SK-N-SH (cell line): ENCODE data around the gene SIRPB1.

Experiments used
- CTCF ChIP-seq: fragments of 200-600 bp; sonication (generic); IDR thresholded peaks from 2 replicates; pipeline ENCODE4 v1.6.1; 2017; ENCODE audit warnings: antibody characterized with exemption, mild to moderate bottlenecking, moderate library complexity
- JUND ChIP-seq: IDR thresholded peaks from 2 replicates; pipeline ENCODE4 v1.4.0; 2012
- POLR2AphosphoS5 ChIP-seq: IDR thresholded peaks from 2 replicates; pipeline ENCODE4 v1.6.1; 2012; ENCODE audit warnings: low read depth, low read length
- RAD21 ChIP-seq: IDR thresholded peaks from 2 replicates; pipeline ENCODE4 v1.6.1; 2012; ENCODE audit warnings: mild to moderate bottlenecking, low read length
- RCOR1 ChIP-seq: fragments of 150-350 bp; IDR thresholded peaks from 2 replicates; pipeline ENCODE4 v1.6.1; 2017; ENCODE audit warnings: antibody characterized with exemption, low read length

DNA sequence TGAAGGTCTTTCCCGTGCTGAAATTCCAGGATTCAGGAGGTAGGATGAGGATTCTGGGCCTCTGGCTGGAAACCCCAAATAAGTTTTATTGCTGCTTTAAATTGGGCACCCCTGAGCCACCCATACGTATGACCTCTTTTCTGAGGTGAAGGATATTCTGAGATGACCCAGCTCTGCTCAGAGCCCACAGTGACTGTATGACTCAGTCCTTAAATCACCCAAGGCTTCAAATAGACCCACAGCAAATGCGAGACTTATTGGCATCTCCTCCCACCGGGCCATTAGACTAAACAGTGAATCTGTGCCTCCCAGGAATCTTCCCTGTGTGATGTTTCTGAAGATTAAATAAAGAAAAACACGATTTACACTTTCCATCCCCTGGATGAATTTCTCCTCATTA is 28.3 kb upstream of the SIRPB1 start:
- TF ChIP-seq CTCF (no peak), RCOR1 (no peak), RAD21 (no peak), JUND (no peak), POLR2AphosphoS5 (no peak)
